GM21786 (cell line): ENCODE measurements around the gene ZNF518A.

Experiments
- ATAC-seq: cut with Tn5 transposase; IDR thresholded peaks from one replicate; pipeline ENCODE4 v1.9.1; 2021; ENCODE audit not compliant: unreplicated experiment

Gene ZNF518A

GRCh38 chr10:96129387-96130325, at the start of gene ZNF518A:
ZNF518A (plus strand) TSS chr10:96130297; CDS start chr10:96156323, 26,026 bp downstream.
- ATAC-seq = peak; percentile 76

- ATAC-seq = no peak
Measured at GRCh38 chr10:96082153-96082552, 47.9 kb upstream of the ZNF518A start.

- no peak for ATAC-seq
Measured at GRCh38 chr10:96082748-96083147, 47.3 kb upstream of the ZNF518A start.

- ATAC-seq = no peak
Measured at GRCh38 chr10:96089116-96089515, 41.0 kb upstream of the ZNF518A start.

GRCh38 chr10:96089670-96090462, 40.2 kb upstream of the ZNF518A start:
- peak; percentile 85 for ATAC-seq

GRCh38 chr10:96090463-96090800, 39.7 kb upstream of the ZNF518A start:
- ATAC-seq = no peak

GRCh38 chr10:96092999-96093767, 36.9 kb upstream of the ZNF518A start:
- ATAC-seq = no peak

GRCh38 chr10:96093948-96094347, 36.1 kb upstream of the ZNF518A start:
- ATAC-seq = no peak

- ATAC-seq = no peak
Measured at GRCh38 chr10:96096958-96097357, 33.1 kb upstream of the ZNF518A start.

GRCh38 chr10:96097865-96098264, 32.2 kb upstream of the ZNF518A start:
- no peak for ATAC-seq

- ATAC-seq = no peak
Measured at GRCh38 chr10:96107623-96108038, 22.5 kb upstream of the ZNF518A start.

GRCh38 chr10:96112531-96112930, 17.6 kb upstream of the ZNF518A start:
- ATAC-seq = no peak

GRCh38 chr10:96118604-96119450, 11.3 kb upstream of the ZNF518A start:
- no peak for ATAC-seq

- ATAC-seq = no peak
Measured at GRCh38 chr10:96122824-96123223, 7.3 kb upstream of the ZNF518A start.

- ATAC-seq = no peak
Measured at GRCh38 chr10:96124230-96125141, 5.6 kb upstream of the ZNF518A start.

- ATAC-seq = no peak
Measured at GRCh38 chr10:96125142-96125515, 5.0 kb upstream of the ZNF518A start.

- peak; percentile 56 for ATAC-seq
Measured at GRCh38 chr10:96130326-96130995, 364 bp downstream of the ZNF518A start.

GRCh38 chr10:96131621-96132020, 1.5 kb downstream of the ZNF518A start:
- ATAC-seq = no peak

GRCh38 chr10:96133135-96133534, 3.0 kb downstream of the ZNF518A start:
- ATAC-seq = no peak
